ENCODE measurements around the gene REPIN1. TPM values are rescaled to one million over a fixed set of nuclear protein-coding genes. Genes with fewer than 3 reads are reported as not detected.

REPIN1 gene
- total RNA-seq, 1 experiment from 2014 or later, result 53.3 TPM

GRCh38 chr7:150340875-150341262 lies 27.8 kb upstream of the REPIN1 start:
- H3K9me2 ChIP-seq (replicated peaks; ENCODE audit: insufficient read depth, low read length), result no peaks in the 10 kb centered on the region
- no peaks in the 10 kb centered on the region for H3K4me1 ChIP-seq (ENCODE audit: low read length)
- DNase-seq, result no peak
- peaks cover 6% of the 10 kb centered on the region; the same call in 1 of the 2 replicates for H3K9me3 ChIP-seq (ENCODE audit: low read length)
- no peak overlapping the region for H3K27ac ChIP-seq (ENCODE audit: low read length)
- H2AFZ ChIP-seq (ENCODE audit: low read length), result no peak overlapping the region
- no peaks in the 10 kb centered on the region for H4K20me1 ChIP-seq (ENCODE audit: insufficient read depth, low read depth, low read length)
- no peaks in the 10 kb centered on the region for H3K36me3 ChIP-seq (ENCODE audit: insufficient read depth, low read length)
- H3K4me3 ChIP-seq (ENCODE audit: low read length), result no peak overlapping the region
- H3K9ac ChIP-seq (ENCODE audit: low read length), result no peak overlapping the region
- no peak overlapping the region for H3K4me2 ChIP-seq (ENCODE audit: low read depth, low read length, poor library complexity, severe bottlenecking)
- no peaks in the 10 kb centered on the region for H3K27me3 ChIP-seq (ENCODE audit: low read length)
- H3K79me2 ChIP-seq (ENCODE audit: low read length), result no peaks in the 10 kb centered on the region

GRCh38 chr7:150341263-150342120 lies 27.1 kb upstream of the REPIN1 start, which contains the start of gene RARRES2:
RARRES2 (minus strand) TSS chr7:150341629; CDS start chr7:150340609, 1,020 bp downstream.
- Histone ChIP-seq H3K36me3 (ENCODE audit: insufficient read depth, low read length) (no peaks in the 10 kb centered on the region), H3K4me1 (ENCODE audit: low read length) (no peaks in the 10 kb centered on the region), H3K9ac (ENCODE audit: low read length) (no peak within 1 kb of the TSS), H3K79me2 (ENCODE audit: low read length) (no peaks in the 10 kb centered on the region), H3K27ac (ENCODE audit: low read length) (no peak within 1 kb of the TSS), H3K27me3 (ENCODE audit: low read length) (no peaks in the 10 kb centered on the region), H4K20me1 (ENCODE audit: insufficient read depth, low read depth, low read length) (no peaks in the 10 kb centered on the region), H3K9me3 (ENCODE audit: low read length) (peaks cover 6% of the 10 kb centered on the region; the same call in 1 of the 2 replicates), H2AFZ (ENCODE audit: low read length) (no peak within 1 kb of the TSS), H3K9me2 (replicated peaks; ENCODE audit: insufficient read depth, low read length) (no peaks in the 10 kb centered on the region), H3K4me2 (ENCODE audit: low read depth, low read length, poor library complexity, severe bottlenecking) (no peak within 1 kb of the TSS), H3K4me3 (ENCODE audit: low read length) (no peak within 1 kb of the TSS)
- no peak for DNase-seq

- H3K9ac ChIP-seq (ENCODE audit: low read length), result no peak overlapping the region
- no peak for DNase-seq
- H2AFZ ChIP-seq (ENCODE audit: low read length), result no peak overlapping the region
- H3K4me1 ChIP-seq (ENCODE audit: low read length), result no peaks in the 10 kb centered on the region
- H3K27me3 ChIP-seq (ENCODE audit: low read length), result no peaks in the 10 kb centered on the region
- H3K4me3 ChIP-seq (ENCODE audit: low read length), result no peak overlapping the region
- H3K9me3 ChIP-seq (ENCODE audit: low read length), result peaks cover 6% of the 10 kb centered on the region; the same call in 1 of the 2 replicates
- no peak overlapping the region for H3K27ac ChIP-seq (ENCODE audit: low read length)
- H4K20me1 ChIP-seq (ENCODE audit: insufficient read depth, low read depth, low read length), result no peaks in the 10 kb centered on the region
- no peaks in the 10 kb centered on the region for H3K36me3 ChIP-seq (ENCODE audit: insufficient read depth, low read length)
- H3K9me2 ChIP-seq (replicated peaks; ENCODE audit: insufficient read depth, low read length), result no peaks in the 10 kb centered on the region
- no peaks in the 10 kb centered on the region for H3K79me2 ChIP-seq (ENCODE audit: low read length)
- no peak overlapping the region for H3K4me2 ChIP-seq (ENCODE audit: low read depth, low read length, poor library complexity, severe bottlenecking)
Observed at GRCh38 chr7:150342121-150342408, 26.6 kb upstream of the REPIN1 start.

GRCh38 chr7:150343225-150343624 lies 25.4 kb upstream of the REPIN1 start:
- H3K27me3 ChIP-seq (ENCODE audit: low read length), result no peaks in the 10 kb centered on the region
- no peak overlapping the region for H3K27ac ChIP-seq (ENCODE audit: low read length)
- H3K79me2 ChIP-seq (ENCODE audit: low read length), result no peaks in the 10 kb centered on the region
- no peak overlapping the region for H3K4me2 ChIP-seq (ENCODE audit: low read depth, low read length, poor library complexity, severe bottlenecking)
- H4K20me1 ChIP-seq (ENCODE audit: insufficient read depth, low read depth, low read length), result no peaks in the 10 kb centered on the region
- no peaks in the 10 kb centered on the region for H3K4me1 ChIP-seq (ENCODE audit: low read length)
- no peak for DNase-seq
- no peak overlapping the region for H3K9ac ChIP-seq (ENCODE audit: low read length)
- no peak overlapping the region for H2AFZ ChIP-seq (ENCODE audit: low read length)
- H3K9me2 ChIP-seq (replicated peaks; ENCODE audit: insufficient read depth, low read length), result no peaks in the 10 kb centered on the region
- peaks cover 6% of the 10 kb centered on the region; the same call in 1 of the 2 replicates for H3K9me3 ChIP-seq (ENCODE audit: low read length)
- H3K4me3 ChIP-seq (ENCODE audit: low read length), result no peak overlapping the region
- H3K36me3 ChIP-seq (ENCODE audit: insufficient read depth, low read length), result no peaks in the 10 kb centered on the region

- Histone ChIP-seq H3K4me2 (ENCODE audit: low read depth, low read length, poor library complexity, severe bottlenecking) (no peak overlapping the region), H3K27ac (ENCODE audit: low read length) (no peak overlapping the region), H3K27me3 (ENCODE audit: low read length) (no peaks in the 10 kb centered on the region), H3K9ac (ENCODE audit: low read length) (no peak overlapping the region), H4K20me1 (ENCODE audit: insufficient read depth, low read depth, low read length) (no peaks in the 10 kb centered on the region), H3K4me3 (ENCODE audit: low read length) (no peak overlapping the region), H3K9me3 (ENCODE audit: low read length) (peaks cover 6% of the 10 kb centered on the region; the same call in 1 of the 2 replicates), H3K4me1 (ENCODE audit: low read length) (no peaks in the 10 kb centered on the region), H3K36me3 (ENCODE audit: insufficient read depth, low read length) (no peaks in the 10 kb centered on the region), H3K9me2 (replicated peaks; ENCODE audit: insufficient read depth, low read length) (no peaks in the 10 kb centered on the region), H3K79me2 (ENCODE audit: low read length) (no peaks in the 10 kb centered on the region), H2AFZ (ENCODE audit: low read length) (no peak overlapping the region)
- no peak for DNase-seq
Observed at GRCh38 chr7:150344299-150344698, 24.3 kb upstream of the REPIN1 start.

- H3K4me1 ChIP-seq (ENCODE audit: low read length), result no peaks in the 10 kb centered on the region
- H3K9me3 ChIP-seq (ENCODE audit: low read length), result peaks cover 6% of the 10 kb centered on the region; the same call in 1 of the 2 replicates
- no peak overlapping the region for H3K9ac ChIP-seq (ENCODE audit: low read length)
- no peak overlapping the region for H3K4me2 ChIP-seq (ENCODE audit: low read depth, low read length, poor library complexity, severe bottlenecking)
- H3K27ac ChIP-seq (ENCODE audit: low read length), result no peak overlapping the region
- H3K27me3 ChIP-seq (ENCODE audit: low read length), result no peaks in the 10 kb centered on the region
- no peaks in the 10 kb centered on the region for H4K20me1 ChIP-seq (ENCODE audit: insufficient read depth, low read depth, low read length)
- no peak overlapping the region for H3K4me3 ChIP-seq (ENCODE audit: low read length)
- H2AFZ ChIP-seq (ENCODE audit: low read length), result no peak overlapping the region
- no peaks in the 10 kb centered on the region for H3K9me2 ChIP-seq (replicated peaks; ENCODE audit: insufficient read depth, low read length)
- no peak for DNase-seq
- H3K79me2 ChIP-seq (ENCODE audit: low read length), result no peaks in the 10 kb centered on the region
- H3K36me3 ChIP-seq (ENCODE audit: insufficient read depth, low read length), result no peaks in the 10 kb centered on the region
Observed at GRCh38 chr7:150345012-150345411, 23.6 kb upstream of the REPIN1 start.

- no peaks in the 10 kb centered on the region for H3K79me2 ChIP-seq (ENCODE audit: low read length)
- no peak overlapping the region for H2AFZ ChIP-seq (ENCODE audit: low read length)
- H3K9me2 ChIP-seq (replicated peaks; ENCODE audit: insufficient read depth, low read length), result no peaks in the 10 kb centered on the region
- peaks cover 6% of the 10 kb centered on the region; the same call in 1 of the 2 replicates for H3K9me3 ChIP-seq (ENCODE audit: low read length)
- DNase-seq, result no peak
- H3K9ac ChIP-seq (ENCODE audit: low read length), result no peak overlapping the region
- no peaks in the 10 kb centered on the region for H4K20me1 ChIP-seq (ENCODE audit: insufficient read depth, low read depth, low read length)
- H3K27ac ChIP-seq (ENCODE audit: low read length), result no peak overlapping the region
- no peak overlapping the region for H3K4me2 ChIP-seq (ENCODE audit: low read depth, low read length, poor library complexity, severe bottlenecking)
- no peaks in the 10 kb centered on the region for H3K4me1 ChIP-seq (ENCODE audit: low read length)
- H3K4me3 ChIP-seq (ENCODE audit: low read length), result no peak overlapping the region
- H3K36me3 ChIP-seq (ENCODE audit: insufficient read depth, low read length), result no peaks in the 10 kb centered on the region
- H3K27me3 ChIP-seq (ENCODE audit: low read length), result no peaks in the 10 kb centered on the region
Observed at GRCh38 chr7:150346922-150347321, 21.7 kb upstream of the REPIN1 start.

- Histone ChIP-seq H3K9me3 (ENCODE audit: low read length) (no peaks in the 10 kb centered on the region), H3K4me2 (ENCODE audit: low read depth, low read length, poor library complexity, severe bottlenecking) (no peak overlapping the region), H3K36me3 (ENCODE audit: insufficient read depth, low read length) (no peaks in the 10 kb centered on the region), H3K27me3 (ENCODE audit: low read length) (no peaks in the 10 kb centered on the region), H3K79me2 (ENCODE audit: low read length) (no peaks in the 10 kb centered on the region), H3K27ac (ENCODE audit: low read length) (no peak overlapping the region), H3K4me3 (ENCODE audit: low read length) (no peak overlapping the region), H4K20me1 (ENCODE audit: insufficient read depth, low read depth, low read length) (no peaks in the 10 kb centered on the region), H3K9ac (ENCODE audit: low read length) (no peak overlapping the region), H3K4me1 (ENCODE audit: low read length) (no peaks in the 10 kb centered on the region), H3K9me2 (replicated peaks; ENCODE audit: insufficient read depth, low read length) (no peaks in the 10 kb centered on the region), H2AFZ (ENCODE audit: low read length) (no peak overlapping the region)
- no peak for DNase-seq
Observed at GRCh38 chr7:150351587-150352194, 16.9 kb upstream of the REPIN1 start.

Measured in Karpas-422 (cell line).